Ovary (tissue), 9 donors: ENCODE data around the gene SPATA16. TPM values are rescaled to one million over a fixed set of nuclear protein-coding genes. Genes with fewer than 3 reads are reported as not detected.

ENCODE experiments used
- DNase-seq, 5 donors: peaks; one replicate each; pipeline ENCODE4 v3.0.0-alpha.2; 2019 to 2020
- H3K27ac ChIP-seq, 2 donors: fragments of 200-600 bp; one replicate each; pipeline versions ENCODE4 v1.5.1 to v1.8.0; 2019 to 2022
- H3K27me3 ChIP-seq: fragments of 200-600 bp; one replicate; pipeline ENCODE4 v1.8.0; 2022
- H3K36me3 ChIP-seq: fragments of 200-600 bp; sonication (generic); one replicate; pipeline ENCODE4 v1.5.1; 2019
- H3K4me1 ChIP-seq: one replicate; pipeline ENCODE4 v1.8.1; 2013; ENCODE audit warnings: mild to moderate bottlenecking, moderate library complexity; ENCODE audit not compliant: insufficient read depth
- H3K4me3 ChIP-seq: fragments of 200-600 bp; sonication (generic); one replicate; pipeline ENCODE4 v1.5.1; 2017
- H3K9me3 ChIP-seq, 2 donors: fragments of 200-600 bp in 1 of 2; sonication (generic) in 1 of 2; one replicate each; pipeline versions ENCODE4 v1.5.1 to v1.8.1; 2013 to 2019; ENCODE audit warnings: mild to moderate bottlenecking in 1 of 2, moderate library complexity in 1 of 2
- CTCF ChIP-seq, 3 donors: fragments of 450-650 bp in 2 of 3; fragments of 200-600 bp in 1 of 3; IDR thresholded peaks; one replicate each; pipeline versions ENCODE4 v1.5.1 to v1.8.0; 2016 to 2022; ENCODE audit warnings: antibody characterized with exemption in 3 of 3, mild to moderate bottlenecking in 1 of 3
- EP300 ChIP-seq: sonication (generic); formaldehyde crosslinking; IDR thresholded peaks from one replicate; pipeline ENCODE4 v1.6.1; 2017; ENCODE audit warnings: antibody characterized with exemption
- POLR2A ChIP-seq: fragments of 450-650 bp; IDR thresholded peaks from one replicate; pipeline ENCODE4 v1.6.1; 2017; ENCODE audit warnings: antibody characterized with exemption, mild to moderate bottlenecking, moderate library complexity
- WGBS, 3 donors: extraction: QIAGEN DNeasy Blood & Tissue Kit in 1 of 3; methylation state at CpG; one replicate each; pipeline versions ENCODE4 v1.1.5 to v1.1.7; 2013 to 2017; 5-methylcytosine and 5-hydroxymethylcytosine counted together
- intact Hi-C, 4 donors: fragments of 100-400 bp; cut with DNase I; formaldehyde crosslinking; loops; one replicate each; pipeline versions ENCODE4 v1.11.0 to v1.15.1; 2022 to 2023
- polyA plus RNA-seq, 2 donors: library from polyadenylated mRNA; stranded (reverse); fragments of 200-250 nt in 1 of 2; fragments of 350-450 nt in 1 of 2; fragmentation: Illumina TruSeq in 1 of 2; extraction: RNeasy Lipid Tissue Mini Kit (QIAGEN cat#74804) in 1 of 2; gene quantifications; one replicate each; pipeline ENCODE4 v1.2.3, GENCODE V29; 2013 to 2014
- total RNA-seq, 7 donors: library from RNA; depleted of rRNA in 2 of 7; stranded (reverse); fragments of >200 nt in 2 of 7; fragmentation: NEBNext Ultra II Directional in 3 of 7; extraction: Animal tissue kit (Norgen Biotek cat#: 25700) in 3 of 7; gene quantifications; one replicate each; pipeline versions ENCODE4 v1.1.0 to v1.2.4, GENCODE V29; 2016 to 2023
- donor health status: DM: no; HTN: no; CAD: no; lungs with moderate emphysema.
- donor health status: DM: no; HTN: no; CAD: no.
- donor health status: Bipolar disorder and iron deficiency.
- donor health status: DM: yes; HTN: yes; CAD: no.
- donor health status: DM: no; HTN: no; CAD: no.
- donor health status: DM: yes; HTN: yes; CAD: no.

The SPATA16 gene
- total and polyA plus RNA-seq, 9 donors: not detected

- no peak for DNase-seq
- no peak overlapping the region for H3K4me3 ChIP-seq
- no peaks in the 10 kb centered on the region for H3K4me1 ChIP-seq
- H3K27ac ChIP-seq: no peak overlapping the region
- no peaks in the 10 kb centered on the region for H3K36me3 ChIP-seq
- no peaks in the 10 kb centered on the region for H3K27me3 ChIP-seq
- TF ChIP-seq CTCF (IDR thresholded peaks at IDR 0.05) (no peak), POLR2A (no peak), EP300 (no peak)
- intact Hi-C loops: no loop called here
- WGBS, 3 donors: 87 to 89% (median 88%) methylated on average over 3 of the region's 3 CpGs
- no peaks in the 10 kb centered on the region for H3K9me3 ChIP-seq
These were observed 44.9 kb downstream of the SPATA16 start for GRCh38 chr3:173096140-173096539.

GRCh38 chr3:173092038-173092437 is 49.0 kb downstream of the SPATA16 start:
- intact Hi-C loops: no loop called here
- TF ChIP-seq CTCF (IDR thresholded peaks at IDR 0.05) (no peak), POLR2A (no peak), EP300 (no peak)
- H3K27me3 ChIP-seq: no peaks in the 10 kb centered on the region
- WGBS, 3 donors: 79 to 92% (median 80%) methylated on average over 1 of the region's 1 CpG
- H3K36me3 ChIP-seq: no peaks in the 10 kb centered on the region
- no peaks in the 10 kb centered on the region for H3K9me3 ChIP-seq
- no peak overlapping the region for H3K4me3 ChIP-seq
- no peaks in the 10 kb centered on the region for H3K4me1 ChIP-seq
- no peak overlapping the region for H3K27ac ChIP-seq
- no peak for DNase-seq

GRCh38 chr3:173090492-173090891 is 50.5 kb downstream of the SPATA16 start:
- intact Hi-C loops: no loop called here
- WGBS, 3 donors: 83 to 87% (median 85%) methylated on average over 3 of the region's 3 CpGs
- H3K27ac ChIP-seq: no peak overlapping the region
- no peaks in the 10 kb centered on the region for H3K4me1 ChIP-seq
- no peak overlapping the region for H3K4me3 ChIP-seq
- H3K36me3 ChIP-seq: no peaks in the 10 kb centered on the region
- DNase-seq: no peak
- TF ChIP-seq EP300 (no peak), CTCF (IDR thresholded peaks at IDR 0.05) (no peak), POLR2A (no peak)
- no peaks in the 10 kb centered on the region for H3K9me3 ChIP-seq
- no peaks in the 10 kb centered on the region for H3K27me3 ChIP-seq

GRCh38 chr3:173089283-173089682 is 51.8 kb downstream of the SPATA16 start:
- WGBS, 3 donors: 47 to 66% (median 61%) methylated on average over 6 of the region's 6 CpGs
- no peak for TF ChIP-seq POLR2A
- no peak for TF ChIP-seq EP300
- TF ChIP-seq CTCF (IDR thresholded peaks at IDR 0.05): no peak
- Histone ChIP-seq H3K9me3 (no peaks in the 10 kb centered on the region), H3K4me1 (no peaks in the 10 kb centered on the region), H3K27me3 (no peaks in the 10 kb centered on the region), H3K36me3 (no peaks in the 10 kb centered on the region), H3K27ac (no peak overlapping the region), H3K4me3 (no peak overlapping the region)
- DNase-seq: no peak
- intact Hi-C loops: no loop called here

- Histone ChIP-seq H3K27ac (no peak overlapping the region), H3K9me3 (no peaks in the 10 kb centered on the region), H3K4me3 (no peak overlapping the region), H3K27me3 (no peaks in the 10 kb centered on the region), H3K36me3 (no peaks in the 10 kb centered on the region), H3K4me1 (no peaks in the 10 kb centered on the region)
- TF ChIP-seq POLR2A (no peak), EP300 (no peak)
- no peak for DNase-seq
- intact Hi-C loops: no loop called here
- 37 to 61% (median 39%) methylated on average over 4 of the region's 4 CpGs for WGBS, 3 donors
These were observed 62.5 kb downstream of the SPATA16 start for GRCh38 chr3:173078525-173078924.
